Prostate gland (tissue), 2 donors: ENCODE data around the gene KCNH2. TPM values are rescaled to one million over a fixed set of nuclear protein-coding genes. Genes with fewer than 3 reads are reported as not detected.

ENCODE experiments used
- DNase-seq: peaks from one replicate; pipeline ENCODE4 v3.0.0-alpha.2; 2019; ENCODE audit warnings: low spot score
- H3K27ac ChIP-seq, 2 donors: fragments of 200-600 bp; sonication (generic); 2 replicates each; pipeline ENCODE4 v1.5.1; 2017 to 2019
- H3K27me3 ChIP-seq: fragments of 200-600 bp; sonication (generic); replicated peaks from 2 replicates; pipeline ENCODE4 v1.5.1; 2019; ENCODE audit not compliant: insufficient read depth
- H3K36me3 ChIP-seq, 2 donors: fragments of 200-600 bp; sonication (generic); 1 replicate in 1 of 2; 2 replicates in 1 of 2; pipeline versions ENCODE4 v1.5.1 to v1.8.1; 2017 to 2019
- H3K4me1 ChIP-seq: fragments of 200-600 bp; sonication (generic); replicated peaks from 2 replicates; pipeline ENCODE4 v1.5.1; 2019
- H3K4me3 ChIP-seq, 2 donors: fragments of 200-600 bp; sonication (generic); 2 replicates each; pipeline ENCODE4 v1.5.1; 2017 to 2019
- H3K9me3 ChIP-seq: fragments of 200-600 bp; sonication (generic); 2 replicates; pipeline ENCODE4 v1.5.1; 2017
- POLR2A ChIP-seq: fragments of 450-650 bp; IDR thresholded peaks from one replicate; pipeline ENCODE4 v1.6.1; 2016; ENCODE audit warnings: antibody characterized with exemption, mild to moderate bottlenecking
- POLR2AphosphoS5 ChIP-seq: sonication (generic); formaldehyde crosslinking; IDR thresholded peaks from one replicate; pipeline ENCODE4 v1.6.1; 2017; ENCODE audit warnings: antibody characterized with exemption
- WGBS: methylation state at CpG from one replicate; pipeline ENCODE4 v1.1.5; 2018; 5-methylcytosine and 5-hydroxymethylcytosine counted together
- intact Hi-C: fragments of 100-400 bp; cut with DNase I; formaldehyde crosslinking; loops from one replicate; pipeline ENCODE4 v1.14.2; 2022
- total RNA-seq, 2 donors: library from RNA; depleted of rRNA; stranded (reverse); fragments of >200 nt; gene quantifications; one replicate each; pipeline ENCODE4 v1.1.0, GENCODE V29; 2016
- TF ChIP-seq, protein P1 (sequence below), 4 experiments: fragments of 200-600 bp in 2 of 4; fragments of 450-650 bp in 2 of 4; sonication (generic) in 2 of 4; IDR thresholded peaks; 1 replicate in 3 of 4; 2 replicates in 1 of 4; pipeline ENCODE4 v1.5.1; 2016 to 2019; ENCODE audit warnings: antibody characterized with exemption in 4 of 4, mild to moderate bottlenecking in 2 of 4, moderate library complexity in 2 of 4

The KCNH2 gene
- total RNA-seq, 2 donors from 2014 or later, result 10.1 to 184 TPM

DNA sequence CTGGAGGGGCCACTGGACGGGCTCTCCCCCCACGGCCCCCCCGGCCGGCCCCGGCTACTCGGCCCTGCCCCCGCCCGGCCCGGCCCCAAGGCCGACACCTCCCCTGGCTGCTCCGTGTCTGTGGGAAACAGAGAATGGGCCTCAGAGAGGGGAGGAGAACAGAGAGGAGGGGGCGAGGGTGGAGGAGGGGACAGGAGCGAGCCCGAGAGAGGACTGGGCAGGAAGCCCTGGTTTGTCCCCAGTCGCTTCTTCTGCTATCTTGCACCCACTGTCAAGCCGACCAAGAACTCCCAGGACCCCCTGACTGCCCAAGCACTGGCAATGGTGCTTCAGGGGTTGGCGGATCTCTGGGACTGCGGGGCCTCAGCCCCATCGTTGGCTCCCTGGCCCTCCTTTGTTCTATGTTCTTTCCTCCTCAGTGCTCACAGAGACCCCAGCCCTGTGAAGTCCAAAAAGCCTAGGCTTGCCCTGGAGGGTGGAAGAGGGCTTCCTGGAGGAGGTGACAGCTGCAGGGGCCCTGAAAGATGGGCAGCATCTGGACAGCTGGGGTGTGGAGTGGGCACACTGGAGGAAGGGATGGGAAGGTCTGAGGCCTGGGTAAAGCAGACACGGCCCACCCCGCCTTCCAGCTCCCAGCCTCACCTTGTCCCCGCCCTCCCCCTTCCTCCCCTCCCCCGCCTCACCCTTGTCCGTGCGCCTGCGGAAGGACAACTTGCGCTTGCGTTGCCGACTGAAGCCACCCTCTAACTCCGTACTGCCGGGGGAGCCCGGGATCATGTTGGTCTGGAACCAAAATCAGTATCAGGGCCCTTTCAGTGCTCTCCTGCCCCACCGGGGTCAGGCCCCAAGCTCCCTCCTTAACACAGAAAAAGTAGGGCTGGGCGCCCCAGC is 30.1 kb downstream of the KCNH2 start:
- H3K4me1 ChIP-seq, result no peaks in the 10 kb centered on the region
- no peak for TF ChIP-seq POLR2AphosphoS5
- TF ChIP-seq POLR2A, result no peak
- TF ChIP-seq, protein P1, sequence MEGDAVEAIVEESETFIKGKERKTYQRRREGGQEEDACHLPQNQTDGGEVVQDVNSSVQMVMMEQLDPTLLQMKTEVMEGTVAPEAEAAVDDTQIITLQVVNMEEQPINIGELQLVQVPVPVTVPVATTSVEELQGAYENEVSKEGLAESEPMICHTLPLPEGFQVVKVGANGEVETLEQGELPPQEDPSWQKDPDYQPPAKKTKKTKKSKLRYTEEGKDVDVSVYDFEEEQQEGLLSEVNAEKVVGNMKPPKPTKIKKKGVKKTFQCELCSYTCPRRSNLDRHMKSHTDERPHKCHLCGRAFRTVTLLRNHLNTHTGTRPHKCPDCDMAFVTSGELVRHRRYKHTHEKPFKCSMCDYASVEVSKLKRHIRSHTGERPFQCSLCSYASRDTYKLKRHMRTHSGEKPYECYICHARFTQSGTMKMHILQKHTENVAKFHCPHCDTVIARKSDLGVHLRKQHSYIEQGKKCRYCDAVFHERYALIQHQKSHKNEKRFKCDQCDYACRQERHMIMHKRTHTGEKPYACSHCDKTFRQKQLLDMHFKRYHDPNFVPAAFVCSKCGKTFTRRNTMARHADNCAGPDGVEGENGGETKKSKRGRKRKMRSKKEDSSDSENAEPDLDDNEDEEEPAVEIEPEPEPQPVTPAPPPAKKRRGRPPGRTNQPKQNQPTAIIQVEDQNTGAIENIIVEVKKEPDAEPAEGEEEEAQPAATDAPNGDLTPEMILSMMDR (IDR thresholded peaks at IDR 0.05), result no peak
- intact Hi-C loops, result no loop called here
- no peak overlapping the region for H3K27ac ChIP-seq
- no peaks in the 10 kb centered on the region for H3K36me3 ChIP-seq
- DNase-seq, result no peak
- WGBS, result 50% methylated on average over 34 of the region's 34 CpGs
- H3K4me3 ChIP-seq, result no peak overlapping the region
- no peaks in the 10 kb centered on the region for H3K27me3 ChIP-seq
- H3K9me3 ChIP-seq, result no peaks in the 10 kb centered on the region

DNA sequence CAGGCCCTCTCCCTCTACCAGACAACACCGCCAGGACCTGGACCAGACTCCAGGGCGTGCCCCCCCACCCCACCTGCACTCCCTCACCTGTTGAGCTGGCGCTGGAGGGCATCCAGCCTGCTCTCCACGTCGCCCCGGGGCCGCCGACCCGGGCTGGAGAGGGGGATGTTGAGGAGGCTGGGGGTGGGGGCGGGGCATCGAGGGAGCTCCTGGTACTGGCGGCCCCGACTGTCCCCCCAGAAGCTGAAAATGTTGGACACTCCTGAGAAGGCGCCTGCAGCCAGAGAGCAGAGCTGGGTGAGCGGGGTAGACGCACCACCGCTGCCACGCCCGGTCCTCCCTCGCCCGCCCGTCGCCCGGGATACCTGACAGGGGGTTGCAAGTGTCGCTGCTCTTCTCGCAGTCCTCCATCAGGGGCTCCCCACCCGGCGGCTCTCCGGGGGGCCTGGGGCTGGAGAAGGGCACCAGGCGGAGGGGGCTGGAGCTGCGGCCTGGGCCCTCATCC is 30.8 kb downstream of the KCNH2 start:
- DNase-seq, result no peak
- WGBS, result 47% methylated on average over 31 of the region's 31 CpGs

DNA sequence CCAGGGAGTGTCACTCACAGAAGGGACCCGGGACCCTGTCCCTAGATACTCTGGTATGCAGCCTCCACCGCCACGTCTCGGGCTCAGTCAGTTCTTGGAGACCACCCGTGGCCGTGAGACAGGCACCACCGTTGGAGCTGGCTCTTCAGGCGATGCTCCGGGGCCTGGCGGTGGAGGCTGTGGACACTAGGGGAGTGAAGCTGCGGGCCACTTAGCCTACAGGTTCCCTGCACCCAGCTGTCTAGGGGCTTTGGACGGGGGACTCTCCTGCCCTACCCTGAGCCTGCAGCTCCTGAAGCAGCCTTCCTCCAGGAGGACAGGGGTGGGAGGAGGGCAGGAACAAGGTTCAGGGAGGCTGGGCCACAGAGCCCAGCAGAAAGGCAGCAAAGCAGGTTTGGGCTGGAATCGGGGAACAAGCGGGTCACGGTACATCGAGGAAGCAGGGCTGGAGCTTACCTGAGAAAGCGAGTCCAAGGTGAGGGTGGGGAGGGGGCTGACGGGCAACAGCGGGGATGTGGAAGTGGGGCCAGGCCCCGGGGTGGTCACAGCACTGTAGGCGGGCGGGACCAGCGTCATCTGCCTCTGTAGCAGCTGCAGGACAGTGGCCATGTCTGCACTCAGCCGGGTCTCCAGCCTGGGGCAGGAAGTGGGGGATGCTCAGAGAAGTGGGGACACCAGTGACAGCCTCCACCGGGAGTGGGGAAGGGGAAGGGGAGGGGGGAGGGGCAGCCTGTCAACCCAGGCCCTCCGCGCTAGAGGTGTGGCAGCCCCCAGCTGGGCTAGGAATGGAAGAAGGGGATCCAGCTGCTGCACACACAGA is 31.5 kb downstream of the KCNH2 start:
- Histone ChIP-seq H3K9me3 (no peaks in the 10 kb centered on the region), H3K27ac (no peak overlapping the region), H3K4me3 (no peak overlapping the region), H3K4me1 (no peaks in the 10 kb centered on the region), H3K36me3 (no peaks in the 10 kb centered on the region), H3K27me3 (no peaks in the 10 kb centered on the region)
- intact Hi-C loops, result no loop called here
- TF ChIP-seq, protein P1 (IDR thresholded peaks at IDR 0.05), result no peak
- TF ChIP-seq POLR2A, result no peak
- no peak for DNase-seq
- WGBS, result 81% methylated on average over 25 of the region's 27 CpGs

More for the DNA sequence above, 30.8 kb downstream of the KCNH2 start:
- Histone ChIP-seq H3K4me3 (no peak overlapping the region), H3K4me1 (no peaks in the 10 kb centered on the region), H3K9me3 (no peaks in the 10 kb centered on the region), H3K27ac (no peak overlapping the region), H3K27me3 (no peaks in the 10 kb centered on the region), H3K36me3 (no peaks in the 10 kb centered on the region)
- TF ChIP-seq, protein P1 (IDR thresholded peaks at IDR 0.05), result no peak
- no peak for TF ChIP-seq POLR2A
- intact Hi-C loops, result no loop called here

DNA sequence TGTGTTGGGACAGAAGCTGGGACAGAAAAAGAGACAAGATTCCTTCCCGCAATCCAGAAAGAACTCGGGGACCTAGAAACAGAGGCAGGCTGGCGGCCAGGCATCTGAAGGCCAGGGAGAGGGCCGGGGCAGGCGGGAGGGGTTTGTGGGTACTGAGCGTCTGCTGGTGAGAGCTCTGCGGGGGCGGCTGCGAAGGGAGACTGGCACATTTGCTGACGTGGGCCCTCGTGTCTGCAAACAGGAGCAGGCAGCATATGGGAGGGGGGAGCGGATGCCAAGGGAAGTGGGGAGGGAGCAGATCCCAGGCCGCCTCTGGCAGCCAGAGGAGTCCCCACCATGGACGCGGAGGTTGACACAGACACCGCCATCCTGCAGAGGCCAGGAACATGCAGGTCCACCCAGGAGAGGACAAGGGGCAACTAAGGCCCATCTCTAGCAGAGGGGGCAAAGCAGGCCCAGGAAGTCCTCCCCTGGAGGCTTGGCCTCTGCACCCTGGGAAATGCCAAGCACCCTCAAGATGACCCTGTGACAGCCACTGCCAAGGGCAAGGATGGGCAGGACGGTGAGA is 32.2 kb downstream of the KCNH2 start:
- Histone ChIP-seq H3K36me3 (no peaks in the 10 kb centered on the region), H3K9me3 (no peaks in the 10 kb centered on the region), H3K27me3 (no peaks in the 10 kb centered on the region), H3K4me1 (no peaks in the 10 kb centered on the region), H3K4me3 (no peak overlapping the region), H3K27ac (no peak overlapping the region)
- intact Hi-C loops, result no loop called here
- 60% methylated on average over 17 of the region's 17 CpGs for WGBS
- DNase-seq, result no peak
- TF ChIP-seq POLR2AphosphoS5, result no peak
- no peak for TF ChIP-seq POLR2A
- TF ChIP-seq, protein P1 (IDR thresholded peaks at IDR 0.05), result no peak
